Measurements from ENCODE around the gene CCDC88C.
A peak's percentile ranks its signal among the peaks of the same experiment; 100 is the strongest.

Gene CCDC88C

GRCh38 chr14:91420686-91421085, 3.1 kb upstream of the CCDC88C start:
- H2AK5ac ChIP-seq (ENCODE audit: low read depth, low read length), result no peak overlapping the region
- no peak overlapping the region for H3K14ac ChIP-seq (ENCODE audit: low read length)
- no peak overlapping the region for H2AFZ ChIP-seq (ENCODE audit: low read length)
- H3K9ac ChIP-seq (ENCODE audit: low read depth, low read length, poor library complexity), result no peak overlapping the region
- no peak overlapping the region for H4K91ac ChIP-seq (ENCODE audit: low read depth, low read length, poor library complexity)
- peaks cover 2% of the 10 kb centered on the region for H3K79me1 ChIP-seq (ENCODE audit: low read depth, low read length)
- H2BK120ac ChIP-seq (ENCODE audit: low read depth, low read length), result no peak overlapping the region
- no peak overlapping the region for H3K4ac ChIP-seq (ENCODE audit: low read length)
- no CpG with 5 or more reads among the region's 2 CpGs for WGBS, 2 donors (ENCODE audit: extremely low coverage in 2 of 2, insufficient read length in 2 of 2, insufficient replicate concordance in 1 of 2)
- H3K18ac ChIP-seq (ENCODE audit: low read length), result no peak overlapping the region
- H3K9me3 ChIP-seq (replicated peaks in 1 of 2; ENCODE audit: control insufficient read depth in 2 of 2, insufficient read depth in 1 of 2, low read depth in 1 of 2, low read length in 2 of 2), result peaks cover 0 to 1% of the 10 kb centered on the region in 2 donors
- no peak overlapping the region for H3K4me2 ChIP-seq (ENCODE audit: insufficient read depth, low read length, poor library complexity, severe bottlenecking)
- H3K27me3 ChIP-seq (ENCODE audit: control insufficient read depth in 3 of 3, insufficient read depth in 3 of 3, low read depth in 1 of 3, low read length in 3 of 3), result no peaks in the 10 kb centered on the region
- no peak overlapping the region for H3K4me3 ChIP-seq (ENCODE audit: low read length in 2 of 2)
- no peak overlapping the region for H3K27ac ChIP-seq (replicated peaks; ENCODE audit: low read length)
- no peak overlapping the region for H3K23ac ChIP-seq (ENCODE audit: low read depth, low read length, poor library complexity)
- H3K4me1 ChIP-seq (ENCODE audit: control insufficient read depth in 2 of 2, insufficient read depth in 1 of 2, low read depth in 1 of 2, low read length in 2 of 2), result peaks cover 10 to 11% of the 10 kb centered on the region in 2 donors
- no peak overlapping the region for H2BK12ac ChIP-seq (ENCODE audit: low read length)
- H2BK15ac ChIP-seq (ENCODE audit: low read length), result no peak overlapping the region
- no peak overlapping the region for H4K8ac ChIP-seq (ENCODE audit: low read depth, low read length)
- DNase-seq (ENCODE audit: low spot score), result no peak
- H2BK5ac ChIP-seq (ENCODE audit: low read length), result no peak overlapping the region
- no peaks in the 10 kb centered on the region for H3K36me3 ChIP-seq (replicated peaks in 1 of 2; ENCODE audit: control insufficient read depth in 2 of 2, insufficient read depth in 2 of 2, low read length in 2 of 2)

- DNase-seq (ENCODE audit: low spot score), result no peak
- Histone ChIP-seq H3K79me1 (ENCODE audit: low read depth, low read length) (peaks cover 2% of the 10 kb centered on the region), H3K4ac (ENCODE audit: low read length) (no peak overlapping the region), H3K36me3 (replicated peaks in 1 of 2; ENCODE audit: control insufficient read depth in 2 of 2, insufficient read depth in 2 of 2, low read length in 2 of 2) (no peaks in the 10 kb centered on the region), H3K23ac (ENCODE audit: low read depth, low read length, poor library complexity) (no peak overlapping the region), H3K4me2 (ENCODE audit: insufficient read depth, low read length, poor library complexity, severe bottlenecking) (no peak overlapping the region), H3K4me1 (ENCODE audit: control insufficient read depth in 2 of 2, insufficient read depth in 1 of 2, low read depth in 1 of 2, low read length in 2 of 2) (peaks cover 15 to 19% of the 10 kb centered on the region in 2 donors), H3K9me3 (replicated peaks in 1 of 2; ENCODE audit: control insufficient read depth in 2 of 2, insufficient read depth in 1 of 2, low read depth in 1 of 2, low read length in 2 of 2) (no peaks in the 10 kb centered on the region), H2AFZ (ENCODE audit: low read length) (no peak overlapping the region), H2BK15ac (ENCODE audit: low read length) (no peak overlapping the region), H3K27ac (replicated peaks; ENCODE audit: low read length) (no peak overlapping the region), H2BK12ac (ENCODE audit: low read length) (no peak overlapping the region), H3K18ac (ENCODE audit: low read length) (no peak overlapping the region), H4K8ac (ENCODE audit: low read depth, low read length) (no peak overlapping the region), H3K4me3 (ENCODE audit: low read length in 2 of 2) (no peak overlapping the region), H4K91ac (ENCODE audit: low read depth, low read length, poor library complexity) (no peak overlapping the region), H2BK120ac (ENCODE audit: low read depth, low read length) (no peak overlapping the region), H2BK5ac (ENCODE audit: low read length) (no peak overlapping the region), H3K27me3 (ENCODE audit: control insufficient read depth in 3 of 3, insufficient read depth in 3 of 3, low read depth in 1 of 3, low read length in 3 of 3) (no peaks in the 10 kb centered on the region), H3K9ac (ENCODE audit: low read depth, low read length, poor library complexity) (no peak overlapping the region), H3K14ac (ENCODE audit: low read length) (no peak overlapping the region), H2AK5ac (ENCODE audit: low read depth, low read length) (no peak overlapping the region)
- no CpG with 5 or more reads among the region's 3 CpGs for WGBS, 2 donors (ENCODE audit: extremely low coverage in 2 of 2, insufficient read length in 2 of 2, insufficient replicate concordance in 1 of 2)
Measured at GRCh38 chr14:91419451-91419850, 1.8 kb upstream of the CCDC88C start.

GRCh38 chr14:91419044-91419397, 1.4 kb upstream of the CCDC88C start:
- Histone ChIP-seq H2BK12ac (ENCODE audit: low read length) (no peak overlapping the region), H3K4ac (ENCODE audit: low read length) (no peak overlapping the region), H3K9ac (ENCODE audit: low read depth, low read length, poor library complexity) (no peak overlapping the region), H3K9me3 (replicated peaks in 1 of 2; ENCODE audit: control insufficient read depth in 2 of 2, insufficient read depth in 1 of 2, low read depth in 1 of 2, low read length in 2 of 2) (no peaks in the 10 kb centered on the region), H3K79me1 (ENCODE audit: low read depth, low read length) (peaks cover 2% of the 10 kb centered on the region), H2AK5ac (ENCODE audit: low read depth, low read length) (no peak overlapping the region), H3K18ac (ENCODE audit: low read length) (no peak overlapping the region), H3K27me3 (ENCODE audit: control insufficient read depth in 3 of 3, insufficient read depth in 3 of 3, low read depth in 1 of 3, low read length in 3 of 3) (no peaks in the 10 kb centered on the region), H2BK5ac (ENCODE audit: low read length) (no peak overlapping the region), H3K4me2 (ENCODE audit: insufficient read depth, low read length, poor library complexity, severe bottlenecking) (no peak overlapping the region), H3K4me1 (ENCODE audit: control insufficient read depth in 2 of 2, insufficient read depth in 1 of 2, low read depth in 1 of 2, low read length in 2 of 2) (peaks cover 16 to 21% of the 10 kb centered on the region in 2 donors), H3K23ac (ENCODE audit: low read depth, low read length, poor library complexity) (no peak overlapping the region), H3K14ac (ENCODE audit: low read length) (no peak overlapping the region), H2BK120ac (ENCODE audit: low read depth, low read length) (no peak overlapping the region), H3K27ac (replicated peaks; ENCODE audit: low read length) (no peak overlapping the region), H3K36me3 (replicated peaks in 1 of 2; ENCODE audit: control insufficient read depth in 2 of 2, insufficient read depth in 2 of 2, low read length in 2 of 2) (peaks cover 0 to 4% of the 10 kb centered on the region in 2 donors), H2BK15ac (ENCODE audit: low read length) (no peak overlapping the region), H4K8ac (ENCODE audit: low read depth, low read length) (no peak overlapping the region), H3K4me3 (ENCODE audit: low read length in 2 of 2) (no peak overlapping the region), H4K91ac (ENCODE audit: low read depth, low read length, poor library complexity) (no peak overlapping the region), H2AFZ (ENCODE audit: low read length) (peak overlapping the region; percentile 98)
- WGBS, 2 donors (ENCODE audit: extremely low coverage in 2 of 2, insufficient read length in 2 of 2, insufficient replicate concordance in 1 of 2), result no CpG with 5 or more reads among the region's 12 CpGs
- DNase-seq (ENCODE audit: low spot score), result no peak

- H3K14ac ChIP-seq (ENCODE audit: low read length), result no peak overlapping the region
- peak overlapping the region; percentile 39 for H3K18ac ChIP-seq (ENCODE audit: low read length)
- H3K27me3 ChIP-seq (ENCODE audit: control insufficient read depth in 3 of 3, insufficient read depth in 3 of 3, low read depth in 1 of 3, low read length in 3 of 3), result no peaks in the 10 kb centered on the region
- H2BK5ac ChIP-seq (ENCODE audit: low read length), result no peak overlapping the region
- H2BK120ac ChIP-seq (ENCODE audit: low read depth, low read length), result peak overlapping the region; percentile 16
- no peak overlapping the region for H3K4ac ChIP-seq (ENCODE audit: low read length)
- peaks cover 2% of the 10 kb centered on the region for H3K79me1 ChIP-seq (ENCODE audit: low read depth, low read length)
- H3K4me3 ChIP-seq (ENCODE audit: low read length in 2 of 2), result peak overlapping the region; percentile 57 to 69
- peak overlapping the region; percentile 66 for H3K23ac ChIP-seq (ENCODE audit: low read depth, low read length, poor library complexity)
- H3K4me2 ChIP-seq (ENCODE audit: insufficient read depth, low read length, poor library complexity, severe bottlenecking), result peak overlapping the region; percentile 72
- no peaks in the 10 kb centered on the region for H3K9me3 ChIP-seq (replicated peaks in 1 of 2; ENCODE audit: control insufficient read depth in 2 of 2, insufficient read depth in 1 of 2, low read depth in 1 of 2, low read length in 2 of 2)
- no peak overlapping the region for H4K91ac ChIP-seq (ENCODE audit: low read depth, low read length, poor library complexity)
- H2BK12ac ChIP-seq (ENCODE audit: low read length), result no peak overlapping the region
- H2AFZ ChIP-seq (ENCODE audit: low read length), result peak overlapping the region; percentile 98
- peak overlapping the region; percentile 35 for H2AK5ac ChIP-seq (ENCODE audit: low read depth, low read length)
- peak overlapping the region; percentile 95 for H2BK15ac ChIP-seq (ENCODE audit: low read length)
- H3K9ac ChIP-seq (ENCODE audit: low read depth, low read length, poor library complexity), result peak overlapping the region; percentile 70
- peak; percentile 57 for DNase-seq (ENCODE audit: low spot score)
- peaks cover 20 to 21% of the 10 kb centered on the region in 2 donors for H3K4me1 ChIP-seq (ENCODE audit: control insufficient read depth in 2 of 2, insufficient read depth in 1 of 2, low read depth in 1 of 2, low read length in 2 of 2)
- no peak overlapping the region for H4K8ac ChIP-seq (ENCODE audit: low read depth, low read length)
- H3K36me3 ChIP-seq (replicated peaks in 1 of 2; ENCODE audit: control insufficient read depth in 2 of 2, insufficient read depth in 2 of 2, low read length in 2 of 2), result peaks cover 3 to 9% of the 10 kb centered on the region in 2 donors
- H3K27ac ChIP-seq (replicated peaks; ENCODE audit: low read length), result no peak overlapping the region
- no CpG with 5 or more reads among the region's 42 CpGs for WGBS, 2 donors (ENCODE audit: extremely low coverage in 2 of 2, insufficient read length in 2 of 2, insufficient replicate concordance in 1 of 2)
Measured at GRCh38 chr14:91418387-91419043, 895 bp upstream of the CCDC88C start.

All from neuronal stem cell (in vitro differentiated cells).